HG02840 (cell line): Measurements from ENCODE around the gene ZBTB46.
"Not testable (repeated sequence)": the region's sequence is repeated elsewhere in the genome, so short reads cannot be mapped to it uniquely, and the experiment has no call there.

ENCODE experiments used
- ATAC-seq: cut with Tn5 transposase; IDR thresholded peaks from one replicate; pipeline ENCODE4 v1.9.1; 2021; ENCODE audit warnings: mild to moderate bottlenecking, moderate library complexity, moderate number of reproducible peaks; ENCODE audit not compliant: unreplicated experiment, low FRiP score

The ZBTB46 gene

DNA sequence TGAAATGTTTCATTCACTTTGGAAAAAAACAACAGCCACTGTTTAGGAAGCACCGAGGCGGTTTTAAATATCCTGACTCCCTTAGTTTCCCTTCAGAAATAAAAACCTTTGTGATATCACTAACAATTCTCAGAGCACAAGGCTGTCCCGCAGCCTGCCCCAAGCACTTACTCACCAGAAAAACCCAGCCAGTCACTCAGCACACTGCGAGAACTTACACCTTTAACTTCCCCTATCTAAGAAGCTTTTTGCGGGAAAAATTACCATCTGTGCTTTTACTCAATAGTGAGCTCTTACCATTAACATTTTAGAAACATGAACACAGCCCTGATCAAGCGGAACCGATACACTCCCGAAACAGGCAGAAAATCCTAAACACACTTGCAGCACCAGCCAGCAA, 9.3 kb downstream of the ZBTB46 start:
- no peak for ATAC-seq

- no peak for ATAC-seq
Measured at GRCh38 chr20:63819224-63819921, 11.7 kb downstream of the ZBTB46 start.

DNA sequence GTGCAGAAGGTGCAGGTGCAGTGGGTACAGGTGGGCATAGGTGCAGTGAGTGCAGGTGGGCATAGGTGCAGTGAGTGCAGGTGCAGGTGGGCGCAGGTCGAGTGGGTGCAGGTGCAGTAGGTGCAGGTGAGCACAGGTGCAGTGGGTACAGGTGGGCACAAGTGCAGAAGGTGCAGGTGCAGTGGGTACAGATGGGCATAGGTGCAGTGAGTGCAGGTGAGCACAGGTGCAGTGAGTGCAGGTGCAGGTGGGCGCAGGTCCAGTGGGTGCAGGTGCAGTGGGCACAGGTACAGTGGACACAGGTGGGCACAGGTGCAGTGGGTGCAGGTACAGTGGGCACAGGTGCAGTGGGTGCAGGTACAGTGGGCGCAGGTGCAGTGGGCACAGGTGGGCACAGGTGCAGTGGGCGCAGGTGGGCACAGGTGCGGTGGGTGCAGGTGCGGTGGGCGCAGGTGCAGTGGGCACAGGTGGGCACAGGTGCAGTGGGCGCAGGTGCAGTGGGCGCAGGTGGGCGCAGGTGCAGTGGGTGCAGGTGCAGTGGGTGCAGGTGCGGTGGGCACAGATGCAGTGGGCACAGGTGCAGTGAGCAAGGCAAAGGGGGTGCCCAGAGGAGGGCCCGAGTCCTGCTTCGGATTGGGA, 15.3 kb downstream of the ZBTB46 start:
- ATAC-seq = no peak

GRCh38 chr20:63814891-63815614, 16.0 kb downstream of the ZBTB46 start:
- ATAC-seq = no peak

DNA sequence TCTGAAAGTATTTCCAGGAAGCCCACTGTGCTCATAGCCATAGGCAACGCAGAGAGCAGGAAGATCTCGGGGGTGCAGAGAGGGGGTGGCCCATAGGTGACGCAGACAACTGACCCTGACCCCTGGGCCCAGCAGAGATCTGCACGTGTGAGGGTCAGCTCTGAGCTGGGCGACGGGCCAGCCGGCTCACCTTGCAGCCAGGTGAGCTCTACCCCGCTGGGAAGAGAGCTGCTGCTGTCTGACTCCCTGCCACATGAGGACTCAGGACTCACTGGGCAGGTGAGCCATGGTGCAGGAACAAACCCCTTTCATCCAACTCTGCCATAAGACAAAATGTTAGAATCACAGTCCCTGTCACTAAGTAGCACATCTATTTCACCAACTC, 19.6 kb downstream of the ZBTB46 start:
- no peak for ATAC-seq

GRCh38 chr20:63810730-63811490, 20.2 kb downstream of the ZBTB46 start:
- no peak for ATAC-seq

DNA sequence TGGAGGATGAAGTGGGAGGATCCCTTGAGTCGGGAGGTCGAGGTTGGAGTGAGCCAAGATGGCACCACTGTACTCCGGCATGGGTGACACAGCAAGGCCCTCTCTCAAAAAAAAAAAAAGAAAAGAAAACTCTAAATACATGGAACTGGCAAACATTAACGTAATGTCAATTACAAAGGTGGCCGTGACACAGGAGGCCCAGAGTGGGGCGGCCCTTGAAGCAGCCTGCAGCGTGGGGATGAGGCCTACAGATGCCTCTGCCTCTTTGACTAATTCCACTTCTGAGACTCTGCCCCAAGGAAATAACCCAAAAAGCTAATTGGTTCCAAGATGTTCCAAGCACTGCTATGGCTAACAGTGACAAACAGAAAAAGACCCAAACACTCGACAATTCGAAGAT, 21.2 kb downstream of the ZBTB46 start:
- ATAC-seq = no peak

DNA sequence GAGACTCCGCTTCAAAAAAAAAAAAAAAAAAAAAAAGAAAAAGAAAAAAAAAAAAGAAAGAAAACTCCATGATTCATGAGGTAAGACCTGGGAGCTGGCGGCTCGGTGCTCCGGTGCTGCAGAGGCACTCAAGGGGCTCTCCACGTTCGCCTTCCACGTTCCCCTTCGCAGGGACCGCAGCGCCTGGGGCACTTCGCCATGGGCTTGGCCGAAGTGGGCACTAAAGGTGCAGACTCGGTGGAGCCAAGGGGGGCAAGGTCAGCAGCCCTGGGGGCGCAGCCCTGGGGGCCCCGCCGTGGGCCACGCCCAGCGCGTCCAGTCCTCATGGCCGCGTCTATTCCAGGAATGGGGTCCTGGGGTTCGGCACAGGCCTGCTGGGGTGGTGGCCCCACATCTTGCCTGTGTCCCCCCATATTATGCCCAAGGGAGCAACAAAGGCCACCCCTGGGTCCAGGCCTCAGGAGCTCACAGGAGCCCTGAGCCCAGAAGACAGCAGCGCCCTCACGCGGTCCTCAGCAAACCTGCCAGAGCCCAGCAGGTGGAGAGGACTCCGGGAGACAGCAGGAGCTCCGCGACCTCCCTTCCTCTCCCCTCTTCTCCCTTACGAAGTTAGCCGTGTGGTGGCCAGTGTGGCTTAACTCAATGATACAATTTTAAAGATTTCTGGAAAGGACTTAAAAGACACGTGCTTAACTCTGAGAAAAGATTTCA, 21.9 kb downstream of the ZBTB46 start:
- no peak for ATAC-seq

DNA sequence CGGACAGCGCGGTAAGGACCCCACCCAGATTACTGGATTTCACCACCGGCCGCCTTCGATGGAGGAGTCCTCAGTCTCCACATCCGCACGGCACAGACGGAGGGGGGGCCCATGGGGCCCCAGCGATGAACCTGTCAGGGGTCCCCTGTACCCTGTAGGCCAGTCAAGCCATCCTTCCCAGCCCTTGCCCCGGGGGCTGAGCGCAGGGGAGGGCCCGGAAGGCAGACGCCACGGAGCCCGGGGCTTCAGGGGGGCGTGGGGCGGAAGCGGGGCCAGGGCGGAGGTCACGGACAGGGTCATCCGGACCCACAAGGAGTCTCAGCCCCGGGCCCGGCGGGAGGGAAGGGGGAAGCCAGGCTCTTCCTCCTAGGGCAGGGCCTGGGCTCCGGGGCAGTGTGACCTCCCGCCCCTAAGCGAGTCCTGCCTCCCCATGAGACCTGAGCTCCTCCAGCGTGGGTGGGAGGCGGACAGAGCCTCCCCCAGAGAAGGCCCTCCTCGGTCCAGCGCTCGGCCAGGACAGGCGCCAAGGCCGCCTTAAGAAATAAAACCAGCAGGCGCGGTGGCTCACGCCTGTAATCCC, 22.8 kb downstream of the ZBTB46 start:
- no peak for ATAC-seq

DNA sequence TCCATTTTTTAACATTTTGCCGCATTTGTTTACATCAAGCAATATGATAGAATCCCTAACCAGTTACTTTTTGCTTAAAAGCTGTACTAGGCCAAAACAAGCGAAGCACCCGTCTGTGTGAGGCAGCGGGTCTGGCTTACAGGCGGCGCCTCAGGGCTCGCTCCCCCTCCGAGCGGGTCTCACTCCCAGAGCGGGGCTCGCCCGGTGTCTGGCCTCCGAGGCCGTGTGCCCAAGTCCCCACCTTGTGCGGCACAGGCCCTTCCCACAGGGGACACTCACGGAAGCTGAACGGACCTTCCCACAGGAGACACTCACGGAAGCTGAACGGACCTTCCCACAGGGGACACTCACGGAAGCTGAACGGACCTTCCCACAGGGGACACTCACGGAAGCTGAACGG, 23.4 kb downstream of the ZBTB46 start:
- no peak for ATAC-seq

DNA sequence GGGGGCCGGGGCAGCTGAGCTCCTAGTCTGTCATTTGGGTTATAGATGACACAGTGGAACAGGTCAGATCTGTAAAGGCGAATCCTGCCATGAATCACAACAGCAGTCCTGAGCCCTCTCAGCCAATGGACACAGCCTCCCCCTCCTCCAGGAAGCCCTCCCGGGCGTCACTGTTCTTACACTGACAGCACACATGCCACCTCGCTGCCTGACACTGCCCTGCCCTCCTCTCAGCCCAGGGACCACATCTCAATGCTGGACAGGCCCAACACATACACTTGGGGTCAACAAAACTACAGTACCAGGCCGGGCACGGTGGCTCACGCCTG, 26.8 kb downstream of the ZBTB46 start:
- no peak for ATAC-seq

- ATAC-seq = no peak
Measured at GRCh38 chr20:63802469-63803240, 28.4 kb downstream of the ZBTB46 start.

- not testable (repeated sequence) for ATAC-seq
Measured at GRCh38 chr20:63801174-63801573, 29.9 kb downstream of the ZBTB46 start.

GRCh38 chr20:63800411-63800810, 30.7 kb downstream of the ZBTB46 start:
- ATAC-seq = not testable (repeated sequence)

- not testable (repeated sequence) for ATAC-seq
Measured at GRCh38 chr20:63799127-63799526, 31.9 kb downstream of the ZBTB46 start.

DNA sequence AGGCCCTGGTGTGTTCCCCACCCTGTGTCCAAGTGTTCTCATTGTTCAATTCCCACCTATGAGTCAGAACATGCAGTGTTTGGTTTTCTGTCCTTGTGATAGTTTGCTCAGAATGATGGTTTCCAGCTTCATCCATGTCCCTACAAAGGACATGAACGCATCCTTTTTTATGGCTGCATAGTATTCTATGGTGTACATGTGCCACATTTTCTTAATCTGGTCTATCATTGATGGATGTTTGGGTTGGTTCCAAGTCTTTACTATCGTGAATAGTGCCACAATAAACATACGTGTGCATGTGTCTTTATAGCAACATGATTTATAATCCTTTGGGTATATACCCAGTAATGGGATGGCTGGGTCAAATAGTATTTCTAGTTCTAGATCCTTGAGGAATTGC, 33.9 kb downstream of the ZBTB46 start:
- not testable (repeated sequence) for ATAC-seq

DNA sequence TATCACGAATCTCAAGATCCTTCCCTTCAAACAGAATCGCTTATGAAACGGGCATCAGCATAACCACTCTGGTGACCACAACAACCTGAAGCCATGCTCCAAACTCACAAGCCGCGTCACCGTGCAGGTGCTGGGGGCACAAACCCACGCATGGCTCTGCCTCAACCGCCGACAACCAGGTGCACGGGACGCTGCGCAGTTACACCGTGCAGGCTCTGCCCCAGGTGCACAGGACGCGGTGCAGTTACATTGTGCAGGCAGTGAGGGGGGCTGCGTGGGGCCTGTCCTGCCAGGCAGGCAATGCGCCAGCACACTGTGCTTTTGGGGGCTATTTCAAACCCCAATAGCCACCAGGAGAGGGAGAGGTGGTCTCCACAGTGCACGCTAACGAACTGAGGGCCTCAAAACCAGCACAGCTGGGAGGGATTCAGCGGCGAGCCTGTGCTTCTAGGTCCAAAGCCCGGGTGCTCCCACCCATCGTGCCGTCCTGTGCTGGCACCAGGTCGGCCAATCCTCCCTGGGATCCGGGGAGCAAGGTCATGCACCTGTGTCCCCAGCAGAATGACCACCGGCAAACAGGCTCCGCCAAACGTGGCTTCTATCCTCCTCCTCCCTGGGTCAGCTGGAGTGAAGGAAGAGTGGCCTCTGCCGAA, 35.8 kb downstream of the ZBTB46 start:
- ATAC-seq = no peak

DNA sequence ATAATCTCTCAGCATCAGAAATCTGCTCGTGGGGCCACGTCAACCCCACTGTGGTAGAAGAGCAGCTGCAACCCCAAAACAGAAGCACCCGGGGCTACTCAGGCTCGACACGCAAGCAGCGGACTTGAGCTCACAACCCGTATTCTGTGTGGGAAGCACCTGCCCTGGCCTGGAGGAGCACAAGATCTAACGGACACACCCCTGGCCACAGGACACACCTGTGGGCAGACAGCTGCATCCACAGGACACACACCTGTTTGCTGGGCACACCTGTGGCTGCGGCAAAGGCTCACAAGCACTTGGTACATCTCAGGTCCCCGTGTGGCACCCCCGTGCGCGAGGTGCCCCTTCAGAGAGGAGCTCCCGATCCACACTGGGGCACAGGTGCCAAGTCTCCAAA, 36.5 kb downstream of the ZBTB46 start:
- ATAC-seq = no peak

GRCh38 chr20:63792866-63793265, 38.2 kb downstream of the ZBTB46 start:
- ATAC-seq = no peak
